ENCODE data around the gene CASP12. TPM values are rescaled to one million over a fixed set of nuclear protein-coding genes. Genes with fewer than 3 reads are reported as not detected.
"Not testable (repeated sequence)": the region's sequence is repeated elsewhere in the genome, so short reads cannot be mapped to it uniquely, and the experiment has no call there.

CASP12 gene
- total RNA-seq = 1 to 10 TPM; 1.1 to 7.9 (median 1.6) TPM

- DNase-seq (ENCODE audit: low spot score in 2 of 2) = no peak
- peak within 1 kb of the TSS; percentile 50 to 83 for H3K27ac ChIP-seq
- TF ChIP-seq POLR2AphosphoS5 (IDR thresholded peaks at IDR 0.05) (no peak), CTCF (IDR thresholded peaks at IDR 0.05) (no peak), POLR2A (IDR thresholded peaks at IDR 0.05) (no peak)
- no peaks in the 10 kb centered on the region for H3K36me3 ChIP-seq
- H3K9me3 ChIP-seq = no peaks in the 10 kb centered on the region
- peak within 1 kb of the TSS; percentile 29 to 60 (median 37) for H3K4me3 ChIP-seq
- intact Hi-C loops (cut with DNase I; ENCODE audit: low total_unique reads) = no loop called here
- H3K27me3 ChIP-seq = no peaks in the 10 kb centered on the region
- H3K4me1 ChIP-seq = no peaks in the 10 kb centered on the region
Measured at GRCh38 chr11:104897891-104898684, at the start of gene CASP12. Gene CASP12 (minus strand): TSS chr11:104898460.

GRCh38 chr11:104946907-104947306, 48.6 kb upstream of the CASP12 start:
- H3K4me3 ChIP-seq = no peak overlapping the region
- DNase-seq (ENCODE audit: low spot score in 2 of 2) = no peak
- no peak overlapping the region for H3K27ac ChIP-seq
- peaks cover 12% of the 10 kb centered on the region for H3K36me3 ChIP-seq
- no peaks in the 10 kb centered on the region for H3K27me3 ChIP-seq
- TF ChIP-seq POLR2A (IDR thresholded peaks at IDR 0.05) (no peak), POLR2AphosphoS5 (IDR thresholded peaks at IDR 0.05) (no peak), CTCF (IDR thresholded peaks at IDR 0.05) (peak in 2 of 3 donors; percentile 15 to 29)
- no peaks in the 10 kb centered on the region for H3K4me1 ChIP-seq
- no peaks in the 10 kb centered on the region for H3K9me3 ChIP-seq
- intact Hi-C loops (cut with DNase I; ENCODE audit: low total_unique reads) = no loop called here

- Histone ChIP-seq H3K27ac (no peak overlapping the region), H3K4me3 (no peak overlapping the region), H3K36me3 (peaks cover 12% of the 10 kb centered on the region), H3K9me3 (no peaks in the 10 kb centered on the region), H3K4me1 (no peaks in the 10 kb centered on the region), H3K27me3 (no peaks in the 10 kb centered on the region)
- intact Hi-C loops (cut with DNase I; ENCODE audit: low total_unique reads) = no loop called here
- TF ChIP-seq POLR2A (IDR thresholded peaks at IDR 0.05) (no peak), CTCF (IDR thresholded peaks at IDR 0.05) (no peak), POLR2AphosphoS5 (IDR thresholded peaks at IDR 0.05) (no peak)
- no peak for DNase-seq (ENCODE audit: low spot score in 2 of 2)
Measured at GRCh38 chr11:104944076-104944475, 45.8 kb upstream of the CASP12 start.

GRCh38 chr11:104943561-104943960, 45.3 kb upstream of the CASP12 start:
- no peak for TF ChIP-seq POLR2AphosphoS5 (IDR thresholded peaks at IDR 0.05)
- TF ChIP-seq CTCF (IDR thresholded peaks at IDR 0.05) = no peak
- TF ChIP-seq POLR2A (IDR thresholded peaks at IDR 0.05) = no peak
- Histone ChIP-seq H3K36me3 (peaks cover 12% of the 10 kb centered on the region), H3K27ac (no peak overlapping the region)

GRCh38 chr11:104934594-104934993, 36.3 kb upstream of the CASP12 start:
- Histone ChIP-seq H3K4me3 (no peak overlapping the region), H3K9me3 (no peaks in the 10 kb centered on the region), H3K4me1 (no peaks in the 10 kb centered on the region), H3K27me3 (no peaks in the 10 kb centered on the region), H3K27ac (no peak overlapping the region), H3K36me3 (no peaks in the 10 kb centered on the region)
- intact Hi-C loops (cut with DNase I; ENCODE audit: low total_unique reads) = no loop called here
- TF ChIP-seq CTCF (IDR thresholded peaks at IDR 0.05) = no peak
- TF ChIP-seq POLR2A (IDR thresholded peaks at IDR 0.05) = no peak
- no peak for TF ChIP-seq POLR2AphosphoS5 (IDR thresholded peaks at IDR 0.05)
- DNase-seq (ENCODE audit: low spot score in 2 of 2) = no peak

More at GRCh38 chr11:104943561-104943960, 45.3 kb upstream of the CASP12 start:
- Histone ChIP-seq H3K4me3 (no peak overlapping the region), H3K9me3 (no peaks in the 10 kb centered on the region), H3K4me1 (no peaks in the 10 kb centered on the region), H3K27me3 (no peaks in the 10 kb centered on the region)
- DNase-seq (ENCODE audit: low spot score in 2 of 2) = no peak
- intact Hi-C loops (cut with DNase I; ENCODE audit: low total_unique reads) = no loop called here

GRCh38 chr11:104934073-104934472, 35.8 kb upstream of the CASP12 start:
- H3K27ac ChIP-seq; H3K27me3 ChIP-seq; H3K4me3 ChIP-seq; DNase-seq (ENCODE audit: low spot score in 2 of 2); H3K36me3 ChIP-seq; H3K4me1 ChIP-seq; intact Hi-C loops (cut with DNase I; ENCODE audit: low total_unique reads); H3K9me3 ChIP-seq: not testable (repeated sequence)

Measured in breast epithelium (tissue), 4 donors.